Motor neuron (in vitro differentiated cells): ENCODE measurements around the gene SCP2. TPM values are rescaled to one million over a fixed set of nuclear protein-coding genes. Genes with fewer than 3 reads are reported as not detected.

Experiments used
- ATAC-seq, 8 experiments: fragments of 200-7000 bp; cut with Tn5 transposase; replicated peaks in 6 of 8; 2 replicates each; pipeline ENCODE4 v1.8.0; 2021; ENCODE audit warnings: mild to moderate bottlenecking in 8 of 8, moderate library complexity in 8 of 8
- H3K27ac ChIP-seq, 2 donors: fragments of 250-450 bp; sonication (Bioruptor Pico); 2 replicates each; pipeline ENCODE4 v1.9.0; 2021; ENCODE audit warnings: antibody characterized with exemption in 2 of 2, mild to moderate bottlenecking in 2 of 2, moderate library complexity in 1 of 2
- H3K4me1 ChIP-seq, 2 donors: fragments of 250-450 bp; sonication (Bioruptor Pico); replicated peaks in 1 of 2; 2 replicates each; pipeline ENCODE4 v1.6.1; 2021; ENCODE audit warnings: antibody characterized with exemption in 2 of 2, mild to moderate bottlenecking in 2 of 2, moderate library complexity in 1 of 2
- H3K4me3 ChIP-seq, 5 donors: fragments of 250-450 bp; sonication (Bioruptor Pico); 2 replicates each; pipeline ENCODE4 v1.9.0; 2021; ENCODE audit warnings: antibody characterized with exemption in 5 of 5, mild to moderate bottlenecking in 5 of 5, moderate library complexity in 4 of 5
- WGBS, 10 experiments: fragments of 450-650 bp; shearing (Covaris generic); methylation state at CpG; one replicate each; pipeline ENCODE4 v1.0.0; 2022; 5-methylcytosine and 5-hydroxymethylcytosine counted together
- in situ Hi-C, 9 experiments: fragments of 400-800 bp; cut with MboI; loops; one replicate each; pipeline ENCODE4 v1.15.0; 2021; ENCODE audit warnings: low sequenced_read_pairs in 9 of 9, low pct_unique_long_range_greater_than_20kb in 2 of 9; ENCODE audit not compliant: unreplicated experiment in 9 of 9
- total RNA-seq, 8 experiments: library from RNA; unstranded; fragments of 300-600 nt; gene quantifications; 2 replicates each; pipeline versions ENCODE4 v1.2.3 to v1.2.4, GENCODE V29; 2022

The SCP2 gene
- total RNA-seq, 8 experiments from 2014 or later, result 79.6 to 193 (median 95.2) TPM

GRCh38 chr1:53057127-53057526 lies 130.1 kb downstream of the SCP2 start:
- H3K4me1 ChIP-seq, result peaks cover 0 to 5% of the 10 kb centered on the region in 2 donors
- ATAC-seq, result no peak
- no peak overlapping the region for H3K27ac ChIP-seq
- WGBS, 10 experiments, result 0 to 100% (median 72%) methylated on average over 1 to 2 of the region's 2 CpGs; no CpG with 5 or more reads in 1 of the 10 experiments
- in situ Hi-C loops, result loop anchor here in 1 of 9 experiments (25.0 kb wide), 1 partner anchor 130 kb away; the partner anchor contains the start of gene CPT2
- H3K4me3 ChIP-seq, result no peak overlapping the region

DNA sequence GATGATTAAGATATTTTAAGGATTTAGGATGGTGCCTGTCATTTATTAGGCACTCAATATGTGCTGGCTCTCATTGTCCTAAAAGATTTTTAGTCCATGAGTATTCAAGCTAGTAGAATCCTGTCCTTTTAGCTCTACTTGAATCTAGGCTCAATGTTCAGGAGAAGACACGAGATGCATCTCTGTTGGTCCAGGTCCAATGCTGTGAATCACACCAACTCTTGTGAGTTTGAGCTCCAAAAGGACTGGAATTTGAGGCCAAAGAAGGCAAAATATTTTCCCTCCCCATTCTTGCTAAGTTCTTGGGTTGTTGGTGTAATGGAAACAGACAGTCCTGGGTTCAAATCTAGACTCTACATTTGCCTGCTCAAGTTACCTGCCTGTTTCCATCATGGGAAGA lies 133.5 kb downstream of the SCP2 start:
- H3K4me3 ChIP-seq, result no peak overlapping the region
- no peak overlapping the region for H3K27ac ChIP-seq
- no peak for ATAC-seq
- peaks cover 0 to 9% of the 10 kb centered on the region in 2 donors for H3K4me1 ChIP-seq
- 14 to 100% (median 87%) methylated on average over 1 of the region's 1 CpG; no CpG with 5 or more reads in 4 of the 10 experiments for WGBS, 10 experiments
- in situ Hi-C loops, result loop anchor here in 1 of 9 experiments (25.0 kb wide), 1 partner anchor 127 kb away; the partner anchor contains the start of gene CPT2

DNA sequence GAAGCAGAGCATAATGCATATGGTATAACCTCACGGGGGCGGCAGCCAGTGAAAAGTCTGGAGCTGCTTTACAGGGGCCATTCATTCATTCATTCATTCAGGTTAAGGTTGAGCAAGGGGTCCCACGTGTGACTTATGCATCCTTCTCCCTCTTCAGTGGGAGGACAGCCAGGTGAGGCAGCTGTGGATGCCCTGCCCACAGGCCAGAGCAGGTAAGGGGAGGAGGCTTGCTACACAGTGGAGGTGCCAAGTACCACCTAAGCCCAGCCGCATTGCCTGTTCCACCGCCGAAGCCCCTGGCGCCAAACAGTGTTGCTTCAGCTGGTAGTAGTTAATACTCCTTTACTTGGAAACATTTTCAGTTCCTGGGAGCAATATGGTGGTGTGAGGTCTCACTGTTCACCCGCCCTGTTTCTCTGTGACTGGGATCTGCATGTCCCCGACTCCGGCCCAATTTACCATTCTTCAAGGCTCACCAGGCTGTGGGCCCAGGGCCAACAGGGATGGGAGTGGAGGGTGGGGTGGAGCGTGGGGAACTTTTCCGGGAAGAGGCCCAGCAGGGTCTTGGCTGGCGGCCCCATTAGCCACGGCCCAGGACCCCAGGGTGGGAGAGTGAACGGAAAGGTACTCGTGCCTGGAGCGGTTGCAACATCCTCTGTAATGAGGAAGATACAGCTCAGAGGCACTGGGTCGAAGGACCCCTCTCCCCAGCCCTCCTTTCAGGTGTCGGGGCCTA lies 134.2 kb downstream of the SCP2 start:
- peak in 5 of 8 experiments; percentile 22 to 54 (median 46) for ATAC-seq
- 19 to 87% (median 60%) methylated on average over 4 to 11 of the region's 19 CpGs; no CpG with 5 or more reads in 5 of the 10 experiments for WGBS, 10 experiments

DNA sequence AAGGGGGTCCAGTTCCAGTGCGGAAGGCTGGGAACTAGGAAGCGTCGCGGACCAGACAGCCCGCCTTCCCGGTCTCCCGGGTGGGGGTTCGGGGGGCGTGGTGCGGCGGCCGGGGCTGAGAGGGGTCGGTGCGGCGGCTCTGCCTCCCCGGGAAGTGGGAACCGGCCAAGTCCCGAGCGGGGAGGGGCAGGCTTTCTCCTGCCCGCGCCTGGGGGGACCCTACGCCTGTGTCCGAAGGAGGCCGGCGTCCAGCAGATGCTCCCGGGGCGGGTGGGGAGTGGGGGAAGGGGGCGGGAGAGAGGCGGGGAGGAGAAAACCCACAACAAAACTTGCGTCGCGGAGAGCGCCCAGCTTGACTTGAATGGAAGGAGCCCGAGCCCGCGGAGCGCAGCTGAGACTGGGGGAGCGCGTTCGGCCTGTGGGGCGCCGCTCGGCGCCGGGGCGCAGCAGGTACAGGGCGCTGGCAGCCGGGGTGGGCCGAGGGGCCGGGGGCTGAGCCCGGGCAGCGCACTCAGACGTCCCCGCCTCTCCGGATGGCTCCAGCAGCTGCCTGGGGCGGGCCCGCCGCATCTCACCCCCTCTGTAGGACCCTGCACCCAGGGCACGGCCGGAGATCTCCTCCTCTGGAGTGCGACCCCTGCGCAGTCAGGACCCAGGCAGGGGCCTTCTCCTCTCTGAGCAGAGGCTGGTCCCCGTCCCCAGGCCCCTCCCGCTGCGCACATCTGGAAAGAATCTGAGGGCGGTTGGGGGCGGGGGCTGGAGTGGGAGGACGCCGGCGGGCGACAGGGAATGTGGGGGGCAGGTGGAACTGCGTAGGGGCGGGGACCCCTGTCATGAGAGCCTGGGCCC lies 135.0 kb downstream of the SCP2 start, which contains the start of gene PODN:
Gene PODN, plus strand, starts transcription at position 355 of the 849 bp plus-strand sequence. CDS start 7,643 bp downstream, outside the sequence.
- Histone ChIP-seq H3K4me3 (peak within 1 kb of the TSS; percentile 25 to 37 (median 34)), H3K4me1 (peaks cover 0 to 9% of the 10 kb centered on the region in 2 donors), H3K27ac (no peak within 1 kb of the TSS)
- peak; percentile 44 to 81 (median 76) for ATAC-seq
- WGBS, 10 experiments, result 40% methylated on average over 1 of the region's 73 CpGs; no CpG with 5 or more reads in 9 of the 10 experiments
- in situ Hi-C loops, result loop anchor here in 1 of 9 experiments (25.0 kb wide), 1 partner anchor 125 kb away; the partner anchor contains the start of gene CPT2

More for the DNA sequence above, 134.2 kb downstream of the SCP2 start:
- H3K4me1 ChIP-seq, result peaks cover 0 to 9% of the 10 kb centered on the region in 2 donors
- H3K4me3 ChIP-seq, result peak overlapping the region; percentile 25 to 37 (median 34)
- in situ Hi-C loops, result loop anchor here in 1 of 9 experiments (25.0 kb wide), 1 partner anchor 126 kb away; the partner anchor contains the start of gene CPT2
- no peak overlapping the region for H3K27ac ChIP-seq

DNA sequence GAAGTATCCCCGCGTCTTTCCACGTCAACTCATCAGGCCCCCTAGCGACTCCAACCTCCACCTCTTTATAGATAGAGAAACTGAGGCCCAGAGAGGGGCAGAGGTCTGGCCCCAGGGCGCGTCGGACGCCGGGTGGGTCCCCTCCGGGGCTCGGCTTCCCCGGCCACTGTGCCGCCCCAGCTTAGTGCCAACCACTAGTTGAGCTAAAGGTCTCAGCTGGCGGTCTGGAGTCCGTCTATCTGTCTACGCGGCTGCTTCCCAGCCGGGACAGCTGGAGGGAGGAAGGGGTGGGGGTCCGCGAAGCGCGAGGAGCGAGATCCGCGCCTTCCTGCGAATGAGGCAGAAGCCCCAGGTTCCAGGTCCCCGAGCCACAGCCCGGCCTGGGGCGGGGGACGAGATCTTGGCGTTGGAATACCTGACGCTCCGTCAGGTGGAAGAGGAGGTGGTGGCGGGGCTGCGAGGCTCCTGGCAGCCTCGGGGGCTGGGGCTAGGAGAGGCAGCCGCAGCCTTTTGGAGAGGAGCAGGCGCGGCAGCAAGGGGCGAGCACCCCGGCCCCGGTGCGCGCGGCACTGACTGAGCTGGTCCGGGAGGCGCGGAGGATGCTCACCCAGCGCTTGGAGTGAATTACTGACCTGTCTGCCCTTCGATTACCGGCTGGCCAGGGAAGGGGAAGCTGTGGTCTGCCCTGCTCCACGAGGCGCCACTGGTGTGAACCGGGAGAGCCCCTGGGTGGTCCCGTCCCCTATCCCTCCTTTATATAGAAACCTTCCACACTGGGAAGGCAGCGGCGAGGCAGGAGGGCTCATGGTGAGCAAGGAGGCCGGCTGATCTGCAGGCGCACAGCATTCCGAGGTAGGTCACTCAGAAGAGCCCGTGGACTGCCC lies 135.9 kb downstream of the SCP2 start:
- in situ Hi-C loops, result loop anchor here in 1 of 9 experiments (25.0 kb wide), 1 partner anchor 124 kb away; the partner anchor contains the start of gene CPT2

DNA sequence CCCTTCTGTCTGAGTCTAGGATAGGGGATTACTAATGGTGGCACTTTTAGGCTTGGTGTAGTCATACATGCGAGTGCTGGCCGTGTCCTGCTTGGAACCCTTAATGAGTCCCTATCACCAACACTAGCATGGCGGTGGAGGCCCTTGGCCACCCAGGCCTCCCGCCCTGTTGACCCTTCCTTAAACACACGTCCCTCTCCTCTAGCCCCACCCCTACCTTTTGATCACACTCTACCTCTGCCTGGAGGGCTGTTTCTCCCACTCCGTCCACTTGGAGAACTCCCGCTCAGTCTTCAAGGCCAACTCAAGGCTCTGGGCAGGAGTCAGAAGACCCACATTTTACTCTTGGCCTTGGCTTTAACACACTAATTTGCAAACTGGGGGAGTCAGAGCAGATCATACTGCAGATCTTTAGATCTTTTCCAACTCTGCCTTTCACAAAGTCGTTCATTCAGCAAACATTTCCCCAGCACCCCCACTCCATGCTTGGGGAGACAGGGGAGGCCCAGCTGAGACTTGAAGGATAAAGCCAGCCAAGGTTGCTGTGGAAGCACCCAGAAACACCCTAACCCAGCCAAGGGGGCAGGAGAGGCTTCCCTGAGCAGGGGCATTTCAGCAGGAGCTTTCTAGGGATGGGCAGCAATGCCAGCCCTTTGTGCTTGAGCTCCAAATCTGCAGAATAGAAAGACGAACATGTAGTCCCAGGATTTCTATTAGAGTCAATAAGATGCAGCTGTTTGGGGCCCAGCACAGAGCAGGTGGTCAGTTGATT lies 136.9 kb downstream of the SCP2 start:
- WGBS, 10 experiments, result 40 to 100% (median 73%) methylated on average over 1 to 9 of the region's 9 CpGs; no CpG with 5 or more reads in 1 of the 10 experiments
- no peak for ATAC-seq
- in situ Hi-C loops, result loop anchor here in 1 of 9 experiments (25.0 kb wide), 1 partner anchor 123 kb away; the partner anchor contains the start of gene CPT2
- Histone ChIP-seq H3K27ac (no peak overlapping the region), H3K4me1 (peaks cover 0 to 9% of the 10 kb centered on the region in 2 donors), H3K4me3 (no peak overlapping the region)

More for the DNA sequence above, 135.9 kb downstream of the SCP2 start:
- Histone ChIP-seq H3K27ac (no peak overlapping the region), H3K4me1 (peaks cover 0 to 9% of the 10 kb centered on the region in 2 donors), H3K4me3 (peak overlapping the region in 4 of 5 donors; percentile 28 to 37 (median 36))
- peak in 7 of 8 experiments; percentile 3 to 16 (median 8) for ATAC-seq
- WGBS, 10 experiments, result 7 to 71% (median 40%) methylated on average over 3 to 32 of the region's 61 CpGs; no CpG with 5 or more reads in 4 of the 10 experiments

DNA sequence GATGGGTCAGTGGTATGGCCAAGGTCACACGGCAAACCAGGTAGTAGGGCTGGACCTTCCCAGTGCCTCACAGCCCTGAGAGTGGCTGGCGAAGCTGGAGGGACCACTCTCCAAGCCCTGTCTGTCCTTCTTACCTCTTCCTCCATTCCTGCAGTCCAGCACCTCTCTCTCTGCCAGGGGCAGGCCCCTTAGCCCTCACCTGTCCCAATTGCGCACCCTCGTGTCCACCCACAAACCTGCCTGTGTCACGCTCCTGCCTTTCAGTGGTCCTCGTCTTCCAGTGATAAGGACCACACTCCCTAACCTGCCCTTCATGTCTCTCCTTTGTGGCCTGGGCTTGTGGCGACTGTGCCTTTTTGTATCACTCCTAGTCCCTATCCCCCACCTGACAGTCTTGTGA lies 138.3 kb downstream of the SCP2 start:
- Histone ChIP-seq H3K4me1 (peaks cover 0 to 9% of the 10 kb centered on the region in 2 donors), H3K4me3 (no peak overlapping the region), H3K27ac (no peak overlapping the region)
- WGBS, 10 experiments, result 60 to 89% (median 84%) methylated on average over 1 to 7 of the region's 7 CpGs; no CpG with 5 or more reads in 4 of the 10 experiments
- in situ Hi-C loops, result loop anchor here in 1 of 9 experiments (25.0 kb wide), 1 partner anchor 122 kb away; the partner anchor contains the start of gene CPT2
- peak in 1 of 8 experiments; percentile 3 for ATAC-seq

DNA sequence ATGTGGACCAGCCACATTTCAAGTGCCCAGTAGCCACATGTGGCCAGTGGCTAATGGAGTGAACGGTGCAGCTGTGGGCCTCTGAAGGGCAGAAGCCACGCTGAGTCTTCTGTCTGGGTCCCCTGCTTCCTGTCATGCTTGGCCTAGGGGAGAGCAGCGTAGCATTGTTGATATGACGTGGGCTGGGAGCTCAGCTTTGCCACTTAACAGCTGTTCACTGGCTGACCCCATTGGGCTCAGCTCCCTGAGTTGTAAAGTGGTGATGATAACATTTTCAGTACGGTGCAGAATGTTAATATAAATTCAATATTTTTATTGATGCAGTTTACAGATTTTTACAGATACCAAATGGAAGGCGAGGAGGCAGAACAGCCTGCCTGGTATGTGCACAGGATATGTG lies 139.4 kb downstream of the SCP2 start:
- in situ Hi-C loops, result loop anchor here in 1 of 9 experiments (25.0 kb wide), 1 partner anchor 121 kb away; the partner anchor contains the start of gene CPT2
- H3K4me3 ChIP-seq, result no peak overlapping the region
- no peak for ATAC-seq
- 60 to 100% (median 86%) methylated on average over 1 to 5 of the region's 6 CpGs; no CpG with 5 or more reads in 2 of the 10 experiments for WGBS, 10 experiments
- H3K4me1 ChIP-seq, result peaks cover 0 to 7% of the 10 kb centered on the region in 2 donors
- no peak overlapping the region for H3K27ac ChIP-seq

GRCh38 chr1:53066891-53067738 lies 140.0 kb downstream of the SCP2 start:
- in situ Hi-C loops, result loop anchor here in 1 of 9 experiments (25.0 kb wide), 1 partner anchor 120 kb away; the partner anchor contains the start of gene CPT2
- Histone ChIP-seq H3K4me3 (no peak overlapping the region), H3K4me1 (peaks cover 0 to 5% of the 10 kb centered on the region in 2 donors), H3K27ac (no peak overlapping the region)
- 50 to 100% (median 80%) methylated on average over 1 to 6 of the region's 13 CpGs; no CpG with 5 or more reads in 5 of the 10 experiments for WGBS, 10 experiments
- ATAC-seq, result no peak

DNA sequence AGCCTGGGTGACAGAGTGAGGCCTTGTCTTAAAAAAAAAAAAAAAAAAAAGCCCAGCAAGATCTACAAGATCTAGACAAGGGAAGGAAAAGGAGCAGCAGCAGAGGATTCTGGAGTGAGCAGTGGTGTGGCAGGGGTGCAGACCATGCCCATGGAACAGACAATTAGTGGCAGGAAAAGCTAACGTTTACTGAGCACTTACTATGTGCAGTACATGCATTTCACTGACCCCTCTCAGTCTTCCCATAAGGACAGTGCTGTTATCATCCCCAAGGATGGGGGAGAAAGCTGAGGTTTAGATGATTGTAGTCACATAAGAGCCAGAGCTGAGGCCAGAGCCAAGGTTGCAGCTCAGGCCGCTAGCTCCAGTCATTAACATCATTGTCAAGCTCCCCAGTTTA lies 140.8 kb downstream of the SCP2 start:
- Histone ChIP-seq H3K27ac (no peak overlapping the region), H3K4me1 (peaks cover 0 to under 1% of the 10 kb centered on the region in 2 donors), H3K4me3 (no peak overlapping the region)
- no peak for ATAC-seq
- in situ Hi-C loops, result loop anchor here in 1 of 9 experiments (25.0 kb wide), 1 partner anchor 119 kb away; the partner anchor contains the start of gene CPT2
- WGBS, 10 experiments, result 67 to 94% (median 88%) methylated on average over 1 to 2 of the region's 2 CpGs; no CpG with 5 or more reads in 5 of the 10 experiments
